ENCODE measurements around the gene DGKG. TPM values are rescaled to one million over a fixed set of nuclear protein-coding genes. Genes with fewer than 3 reads are reported as not detected.

The DGKG gene
- polyA plus RNA-seq, 1 of the 3 experiments (the other 2 are of a cell fraction), result 0.12 TPM

Other genes starting within 250 kb of the DGKG start
- 2.1 and 2.3 TPM in 2 replicates for gene CRYGS, start 182.1 kb upstream of the DGKG start, polyA plus RNA-seq (2012; rRNA removed)
- gene TBCCD1, start 205.1 kb upstream of the DGKG start, polyA plus RNA-seq (2012; rRNA removed), result 6.5 and 9.1 TPM in 2 replicates
- 33.3 and 36.0 TPM in 2 replicates for gene DNAJB11, start 208.5 kb upstream of the DGKG start, polyA plus RNA-seq (2012; rRNA removed)